ENCODE data around the gene PPT2. TPM values are rescaled to one million over a fixed set of nuclear protein-coding genes. Genes with fewer than 3 reads are reported as not detected.
A peak's percentile ranks its signal among the peaks of the same experiment; 100 is the strongest.

Gene PPT2
- total and polyA plus RNA-seq, 2 of the 13 experiments (the other 11 are each of a cell fraction or from before 2014, with no cell fraction given), result 39.2 to 61.8 TPM

- TF ChIP-seq, protein P1, sequence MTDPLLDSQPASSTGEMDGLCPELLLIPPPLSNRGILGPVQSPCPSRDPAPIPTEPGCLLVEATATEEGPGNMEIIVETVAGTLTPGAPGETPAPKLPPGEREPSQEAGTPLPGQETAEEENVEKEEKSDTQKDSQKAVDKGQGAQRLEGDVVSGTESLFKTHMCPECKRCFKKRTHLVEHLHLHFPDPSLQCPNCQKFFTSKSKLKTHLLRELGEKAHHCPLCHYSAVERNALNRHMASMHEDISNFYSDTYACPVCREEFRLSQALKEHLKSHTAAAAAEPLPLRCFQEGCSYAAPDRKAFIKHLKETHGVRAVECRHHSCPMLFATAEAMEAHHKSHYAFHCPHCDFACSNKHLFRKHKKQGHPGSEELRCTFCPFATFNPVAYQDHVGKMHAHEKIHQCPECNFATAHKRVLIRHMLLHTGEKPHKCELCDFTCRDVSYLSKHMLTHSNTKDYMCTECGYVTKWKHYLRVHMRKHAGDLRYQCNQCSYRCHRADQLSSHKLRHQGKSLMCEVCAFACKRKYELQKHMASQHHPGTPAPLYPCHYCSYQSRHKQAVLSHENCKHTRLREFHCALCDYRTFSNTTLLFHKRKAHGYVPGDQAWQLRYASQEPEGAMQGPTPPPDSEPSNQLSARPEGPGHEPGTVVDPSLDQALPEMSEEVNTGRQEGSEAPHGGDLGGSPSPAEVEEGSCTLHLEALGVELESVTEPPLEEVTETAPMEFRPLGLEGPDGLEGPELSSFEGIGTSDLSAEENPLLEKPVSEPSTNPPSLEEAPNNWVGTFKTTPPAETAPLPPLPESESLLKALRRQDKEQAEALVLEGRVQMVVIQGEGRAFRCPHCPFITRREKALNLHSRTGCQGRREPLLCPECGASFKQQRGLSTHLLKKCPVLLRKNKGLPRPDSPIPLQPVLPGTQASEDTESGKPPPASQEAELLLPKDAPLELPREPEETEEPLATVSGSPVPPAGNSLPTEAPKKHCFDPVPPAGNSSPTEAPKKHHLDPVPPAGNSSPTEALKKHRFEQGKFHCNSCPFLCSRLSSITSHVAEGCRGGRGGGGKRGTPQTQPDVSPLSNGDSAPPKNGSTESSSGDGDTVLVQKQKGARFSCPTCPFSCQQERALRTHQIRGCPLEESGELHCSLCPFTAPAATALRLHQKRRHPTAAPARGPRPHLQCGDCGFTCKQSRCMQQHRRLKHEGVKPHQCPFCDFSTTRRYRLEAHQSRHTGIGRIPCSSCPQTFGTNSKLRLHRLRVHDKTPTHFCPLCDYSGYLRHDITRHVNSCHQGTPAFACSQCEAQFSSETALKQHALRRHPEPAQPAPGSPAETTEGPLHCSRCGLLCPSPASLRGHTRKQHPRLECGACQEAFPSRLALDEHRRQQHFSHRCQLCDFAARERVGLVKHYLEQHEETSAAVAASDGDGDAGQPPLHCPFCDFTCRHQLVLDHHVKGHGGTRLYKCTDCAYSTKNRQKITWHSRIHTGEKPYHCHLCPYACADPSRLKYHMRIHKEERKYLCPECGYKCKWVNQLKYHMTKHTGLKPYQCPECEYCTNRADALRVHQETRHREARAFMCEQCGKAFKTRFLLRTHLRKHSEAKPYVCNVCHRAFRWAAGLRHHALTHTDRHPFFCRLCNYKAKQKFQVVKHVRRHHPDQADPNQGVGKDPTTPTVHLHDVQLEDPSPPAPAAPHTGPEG (CRISPR knock-in tag; IDR thresholded peaks at IDR 0.05), result no peak
- TF ChIP-seq, protein P2, sequence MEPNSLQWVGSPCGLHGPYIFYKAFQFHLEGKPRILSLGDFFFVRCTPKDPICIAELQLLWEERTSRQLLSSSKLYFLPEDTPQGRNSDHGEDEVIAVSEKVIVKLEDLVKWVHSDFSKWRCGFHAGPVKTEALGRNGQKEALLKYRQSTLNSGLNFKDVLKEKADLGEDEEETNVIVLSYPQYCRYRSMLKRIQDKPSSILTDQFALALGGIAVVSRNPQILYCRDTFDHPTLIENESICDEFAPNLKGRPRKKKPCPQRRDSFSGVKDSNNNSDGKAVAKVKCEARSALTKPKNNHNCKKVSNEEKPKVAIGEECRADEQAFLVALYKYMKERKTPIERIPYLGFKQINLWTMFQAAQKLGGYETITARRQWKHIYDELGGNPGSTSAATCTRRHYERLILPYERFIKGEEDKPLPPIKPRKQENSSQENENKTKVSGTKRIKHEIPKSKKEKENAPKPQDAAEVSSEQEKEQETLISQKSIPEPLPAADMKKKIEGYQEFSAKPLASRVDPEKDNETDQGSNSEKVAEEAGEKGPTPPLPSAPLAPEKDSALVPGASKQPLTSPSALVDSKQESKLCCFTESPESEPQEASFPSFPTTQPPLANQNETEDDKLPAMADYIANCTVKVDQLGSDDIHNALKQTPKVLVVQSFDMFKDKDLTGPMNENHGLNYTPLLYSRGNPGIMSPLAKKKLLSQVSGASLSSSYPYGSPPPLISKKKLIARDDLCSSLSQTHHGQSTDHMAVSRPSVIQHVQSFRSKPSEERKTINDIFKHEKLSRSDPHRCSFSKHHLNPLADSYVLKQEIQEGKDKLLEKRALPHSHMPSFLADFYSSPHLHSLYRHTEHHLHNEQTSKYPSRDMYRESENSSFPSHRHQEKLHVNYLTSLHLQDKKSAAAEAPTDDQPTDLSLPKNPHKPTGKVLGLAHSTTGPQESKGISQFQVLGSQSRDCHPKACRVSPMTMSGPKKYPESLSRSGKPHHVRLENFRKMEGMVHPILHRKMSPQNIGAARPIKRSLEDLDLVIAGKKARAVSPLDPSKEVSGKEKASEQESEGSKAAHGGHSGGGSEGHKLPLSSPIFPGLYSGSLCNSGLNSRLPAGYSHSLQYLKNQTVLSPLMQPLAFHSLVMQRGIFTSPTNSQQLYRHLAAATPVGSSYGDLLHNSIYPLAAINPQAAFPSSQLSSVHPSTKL (CRISPR knock-in tag; IDR thresholded peaks at IDR 0.05), result peak; percentile 33; the same call in 1 of the 2 replicates
- TF ChIP-seq, protein P3, sequence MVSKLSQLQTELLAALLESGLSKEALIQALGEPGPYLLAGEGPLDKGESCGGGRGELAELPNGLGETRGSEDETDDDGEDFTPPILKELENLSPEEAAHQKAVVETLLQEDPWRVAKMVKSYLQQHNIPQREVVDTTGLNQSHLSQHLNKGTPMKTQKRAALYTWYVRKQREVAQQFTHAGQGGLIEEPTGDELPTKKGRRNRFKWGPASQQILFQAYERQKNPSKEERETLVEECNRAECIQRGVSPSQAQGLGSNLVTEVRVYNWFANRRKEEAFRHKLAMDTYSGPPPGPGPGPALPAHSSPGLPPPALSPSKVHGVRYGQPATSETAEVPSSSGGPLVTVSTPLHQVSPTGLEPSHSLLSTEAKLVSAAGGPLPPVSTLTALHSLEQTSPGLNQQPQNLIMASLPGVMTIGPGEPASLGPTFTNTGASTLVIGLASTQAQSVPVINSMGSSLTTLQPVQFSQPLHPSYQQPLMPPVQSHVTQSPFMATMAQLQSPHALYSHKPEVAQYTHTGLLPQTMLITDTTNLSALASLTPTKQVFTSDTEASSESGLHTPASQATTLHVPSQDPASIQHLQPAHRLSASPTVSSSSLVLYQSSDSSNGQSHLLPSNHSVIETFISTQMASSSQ (IDR thresholded peaks at IDR 0.05; ENCODE audit: low read depth), result no peak
- TF ChIP-seq, protein P3 (CRISPR knock-in tag; IDR thresholded peaks at IDR 0.05; ENCODE audit: borderline replicate concordance), result peak; percentile 55; the same call in 1 of the 2 replicates
- TF ChIP-seq KDM5A (IDR thresholded peaks at IDR 0.05; ENCODE audit: borderline replicate concordance, low read length) (peak; percentile 75; the same call in 1 of the 2 replicates), ZNF383 (CRISPR knock-in tag; IDR thresholded peaks at IDR 0.05; ENCODE audit: borderline replicate concordance) (0 out of 2 replicates have a peak, but pooled peaks have one; percentile 32), KDM4B (CRISPR knock-in tag; IDR thresholded peaks at IDR 0.05) (peak; percentile 52; the same call in 1 of the 2 replicates), MXI1 (IDR thresholded peaks at IDR 0.05; ENCODE audit: borderline replicate concordance, low read depth, low read length) (peak; percentile 13; the same call in 1 of the 3 replicates), YEATS2 (CRISPR knock-in tag; IDR thresholded peaks at IDR 0.05; ENCODE audit: borderline replicate concordance) (peak; percentile 54; the same call in 1 of the 2 replicates)
- TF ChIP-seq, protein P4, sequence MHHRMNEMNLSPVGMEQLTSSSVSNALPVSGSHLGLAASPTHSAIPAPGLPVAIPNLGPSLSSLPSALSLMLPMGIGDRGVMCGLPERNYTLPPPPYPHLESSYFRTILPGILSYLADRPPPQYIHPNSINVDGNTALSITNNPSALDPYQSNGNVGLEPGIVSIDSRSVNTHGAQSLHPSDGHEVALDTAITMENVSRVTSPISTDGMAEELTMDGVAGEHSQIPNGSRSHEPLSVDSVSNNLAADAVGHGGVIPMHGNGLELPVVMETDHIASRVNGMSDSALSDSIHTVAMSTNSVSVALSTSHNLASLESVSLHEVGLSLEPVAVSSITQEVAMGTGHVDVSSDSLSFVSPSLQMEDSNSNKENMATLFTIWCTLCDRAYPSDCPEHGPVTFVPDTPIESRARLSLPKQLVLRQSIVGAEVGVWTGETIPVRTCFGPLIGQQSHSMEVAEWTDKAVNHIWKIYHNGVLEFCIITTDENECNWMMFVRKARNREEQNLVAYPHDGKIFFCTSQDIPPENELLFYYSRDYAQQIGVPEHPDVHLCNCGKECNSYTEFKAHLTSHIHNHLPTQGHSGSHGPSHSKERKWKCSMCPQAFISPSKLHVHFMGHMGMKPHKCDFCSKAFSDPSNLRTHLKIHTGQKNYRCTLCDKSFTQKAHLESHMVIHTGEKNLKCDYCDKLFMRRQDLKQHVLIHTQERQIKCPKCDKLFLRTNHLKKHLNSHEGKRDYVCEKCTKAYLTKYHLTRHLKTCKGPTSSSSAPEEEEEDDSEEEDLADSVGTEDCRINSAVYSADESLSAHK (CRISPR knock-in tag; IDR thresholded peaks at IDR 0.05; ENCODE audit: borderline replicate concordance), result no peak
These were observed 36.3 kb downstream of the PPT2 start, which contains the start of gene PBX2 (continued) for GRCh38 chr6:32190054-32190851.
